OCI-M2 (cell line): ENCODE measurements around the gene PYCR2.
"Not testable (repeated sequence)": the region's sequence is repeated elsewhere in the genome, so short reads cannot be mapped to it uniquely, and the experiment has no call there.

Experiments used
- DNase-seq: peaks from one replicate; lab custom pipeline; 2025; ENCODE audit not compliant: unreplicated experiment; lab: John Stamatoyannopoulos, UW

The PYCR2 gene

DNA sequence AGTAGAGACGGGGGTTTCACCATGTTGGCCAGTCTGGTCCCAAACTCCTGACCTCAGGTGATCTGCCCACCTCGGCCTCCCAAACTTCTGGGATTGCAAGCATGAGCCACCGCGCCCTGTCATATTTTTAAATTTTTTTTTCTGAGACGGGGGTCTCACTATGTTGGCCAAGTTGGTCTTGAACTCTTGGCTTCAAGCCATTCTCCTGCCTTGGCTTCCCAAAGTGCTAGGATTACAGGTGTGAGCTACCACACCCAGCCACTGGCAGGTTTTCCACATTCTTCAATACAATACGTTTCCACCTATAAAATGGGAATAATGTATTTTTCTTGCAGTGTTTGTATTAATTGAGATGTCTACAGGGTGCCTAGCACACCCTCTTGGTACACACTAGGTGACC lies 31.7 kb downstream of the PYCR2 start:
- no peak for DNase-seq

- DNase-seq: no peak
Observed at GRCh38 chr1:225891229-225891972, 32.6 kb downstream of the PYCR2 start.

- no peak for DNase-seq
Observed at GRCh38 chr1:225890346-225891228, 33.5 kb downstream of the PYCR2 start.

GRCh38 chr1:225889743-225890142 lies 34.3 kb downstream of the PYCR2 start:
- DNase-seq: no peak

DNA sequence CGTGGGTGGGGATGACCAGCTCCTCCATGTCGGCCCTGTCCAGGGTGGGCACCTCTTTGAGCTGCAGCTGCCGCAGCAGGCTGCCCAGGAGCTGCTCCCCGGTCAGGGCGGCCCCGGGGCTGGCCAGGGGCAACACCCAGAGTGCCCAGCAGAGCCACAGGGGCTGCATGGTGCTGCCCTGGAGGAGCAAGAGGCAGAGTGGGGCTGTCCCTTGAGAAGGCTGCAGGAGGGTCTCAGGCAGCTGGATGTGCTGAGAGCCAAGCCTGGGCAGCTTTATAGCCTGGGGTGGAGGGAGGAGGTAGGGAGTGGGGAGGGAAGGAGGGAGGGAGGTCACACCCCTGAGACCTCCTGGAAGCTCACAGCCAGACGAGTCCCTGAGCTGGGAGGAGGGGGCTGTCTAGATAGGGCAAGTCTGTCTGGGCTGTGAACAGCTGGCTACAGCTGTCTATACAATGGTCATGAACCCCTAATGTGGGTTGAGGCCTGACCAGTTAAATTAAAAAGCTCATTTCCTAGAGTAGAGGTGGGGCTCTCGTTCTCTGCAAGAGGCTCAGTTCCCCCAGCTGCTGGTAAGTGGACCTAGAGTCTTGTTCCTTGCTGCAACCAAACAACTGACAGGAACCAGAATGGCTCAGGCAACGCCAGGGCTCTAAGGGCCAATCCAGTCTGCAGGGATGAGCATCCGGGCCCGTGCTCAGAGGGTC lies 35.0 kb downstream of the PYCR2 start, which contains the start of gene LEFTY1:
Gene LEFTY1 (minus strand): TSS at position 249 of the 704 bp plus-strand sequence. CDS start 80 bp downstream, at position 169.
- DNase-seq: no peak

GRCh38 chr1:225888289-225888897 lies 35.7 kb downstream of the PYCR2 start:
- DNase-seq: no peak

DNA sequence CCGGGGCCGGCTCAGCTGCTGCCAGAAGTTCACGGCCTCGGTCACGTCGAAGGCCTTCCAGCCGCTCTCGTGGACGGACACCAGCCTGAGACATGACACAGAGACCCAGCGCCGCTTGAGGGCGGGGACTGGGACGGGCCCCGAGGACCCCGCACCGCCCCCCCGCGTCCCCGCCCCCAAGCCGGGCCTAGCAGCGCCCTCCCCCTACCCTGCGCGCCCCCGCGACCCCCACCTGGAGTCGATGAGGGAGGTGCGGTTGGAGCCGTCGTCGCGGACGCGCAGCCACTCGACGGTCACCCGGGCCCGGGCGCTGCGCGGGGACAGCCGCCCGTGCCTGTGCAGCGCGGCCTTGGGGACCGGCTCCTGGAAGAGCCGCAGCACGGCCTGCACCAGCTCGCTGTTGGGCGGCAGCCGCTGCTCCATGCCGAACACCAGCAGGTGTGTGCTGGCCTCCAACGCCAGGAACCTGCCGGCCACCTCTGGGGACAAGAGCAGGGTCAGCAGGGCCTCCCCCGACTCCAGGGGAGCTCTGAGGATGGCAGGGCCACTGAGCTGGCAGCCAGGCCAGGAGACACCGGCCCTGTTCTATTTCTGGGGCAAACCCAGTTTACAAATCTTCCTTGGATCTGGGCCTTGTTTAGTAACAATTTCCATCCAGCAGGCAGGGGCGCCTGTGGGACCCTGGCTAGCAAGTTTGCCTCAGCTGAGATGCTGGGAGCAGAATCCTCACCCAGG lies 36.3 kb downstream of the PYCR2 start:
- not testable (repeated sequence) for DNase-seq

- no peak for DNase-seq
Observed at GRCh38 chr1:225887030-225887314, 37.1 kb downstream of the PYCR2 start.

GRCh38 chr1:225886159-225887029 lies 37.7 kb downstream of the PYCR2 start:
- no peak for DNase-seq

GRCh38 chr1:225885336-225885735 lies 38.7 kb downstream of the PYCR2 start:
- DNase-seq: no peak

DNA sequence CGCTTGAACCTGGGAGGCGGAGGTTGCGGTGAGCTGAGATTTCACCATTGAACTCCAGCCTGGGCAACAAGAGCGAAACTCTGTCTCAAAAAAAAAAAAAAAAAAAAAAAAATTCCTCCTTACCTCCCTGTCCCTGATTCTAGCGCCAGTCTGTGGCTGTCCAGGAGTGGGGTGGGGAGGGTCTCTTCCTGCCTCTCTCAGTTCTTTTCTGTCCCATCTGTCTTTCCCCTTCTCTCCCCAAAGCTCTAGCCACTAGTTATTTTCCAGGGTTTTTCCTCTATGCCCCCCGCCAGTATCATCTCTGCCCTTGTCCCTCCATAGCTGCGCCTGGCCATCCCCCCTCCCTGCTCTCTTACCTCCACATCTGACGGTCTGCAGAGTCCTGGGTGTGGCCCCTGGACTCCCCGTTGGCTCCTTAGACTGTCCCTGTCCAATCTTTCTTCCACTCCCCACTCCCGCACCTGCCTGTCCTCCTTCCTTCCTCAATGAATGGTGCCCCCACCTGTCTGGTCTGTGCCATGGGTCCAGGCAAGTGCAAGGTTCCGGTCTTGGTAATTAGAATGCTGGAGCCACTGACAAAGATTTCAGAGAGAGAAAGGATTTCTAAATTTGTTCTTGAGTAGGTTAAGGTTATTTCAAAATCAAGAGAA lies 40.3 kb downstream of the PYCR2 start:
- no peak for DNase-seq

GRCh38 chr1:225882694-225883615 lies 41.1 kb downstream of the PYCR2 start:
- DNase-seq: no peak

GRCh38 chr1:225881959-225882693 lies 41.9 kb downstream of the PYCR2 start, which contains the start of gene TMEM63A:
TSS of gene TMEM63A (minus strand) at chr1:225882380. CDS start at chr1:225877580, 4,800 bp downstream.
- DNase-seq: no peak

DNA sequence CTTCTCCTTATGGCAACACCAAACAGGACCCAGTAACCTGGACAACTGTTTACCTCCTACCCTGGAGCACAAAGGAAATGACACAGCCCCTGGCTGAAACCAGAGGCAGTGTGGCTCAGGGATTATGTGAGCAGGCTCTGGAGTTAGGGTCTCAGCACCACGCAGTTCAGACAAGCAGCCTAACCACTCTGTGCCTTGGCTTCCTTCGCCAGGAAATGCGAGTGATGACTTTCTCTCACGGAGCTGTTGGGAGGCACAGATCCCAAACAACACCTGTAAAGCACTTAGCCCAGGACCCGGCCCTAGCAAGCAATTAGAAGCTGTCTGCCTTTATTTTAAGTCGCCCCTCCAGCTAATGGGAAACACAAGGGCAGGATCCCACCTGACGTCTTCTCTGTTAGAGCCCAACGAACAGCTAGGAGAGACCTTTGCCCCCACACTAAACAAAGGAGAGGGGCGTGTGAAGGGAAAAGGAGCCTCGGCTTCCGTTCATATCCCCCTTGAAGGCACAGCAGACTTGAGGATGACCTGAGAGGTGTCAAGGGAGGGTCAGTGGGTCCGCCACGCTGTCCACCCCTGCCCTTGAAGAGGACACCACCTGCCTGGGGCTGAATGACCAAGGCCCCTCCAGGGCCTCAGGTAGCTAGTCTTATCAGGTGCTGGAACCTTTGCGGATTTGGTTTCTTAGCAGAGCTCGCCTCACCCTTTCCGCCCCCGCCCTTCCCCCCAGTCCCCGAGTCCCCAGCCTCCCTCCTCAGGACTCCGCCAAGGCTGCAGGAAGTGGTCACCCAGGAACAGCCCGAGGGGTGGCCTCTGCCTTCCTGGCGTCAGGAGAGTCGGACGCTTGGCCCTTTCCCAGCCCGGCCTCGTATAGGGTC lies 42.7 kb downstream of the PYCR2 start:
- no peak for DNase-seq

DNA sequence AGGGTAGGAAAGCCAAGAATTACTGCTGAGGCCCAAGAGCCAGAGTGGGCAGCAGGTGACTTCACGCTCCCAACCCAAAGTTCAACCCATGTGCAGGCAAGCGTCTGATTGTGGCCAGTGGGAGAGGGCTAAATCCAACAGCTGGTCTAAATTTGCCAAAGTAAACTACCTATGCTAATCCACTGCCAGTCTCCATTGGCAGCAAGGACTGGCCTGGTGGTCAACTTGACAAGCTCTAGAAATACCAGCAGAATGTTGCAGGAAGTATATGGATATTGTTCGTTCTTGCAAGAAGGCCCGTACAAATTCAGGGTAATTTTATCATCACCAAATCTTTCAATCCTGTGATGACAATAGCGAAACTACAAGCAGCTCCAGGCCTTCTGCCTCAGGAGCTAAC lies 43.4 kb downstream of the PYCR2 start:
- DNase-seq: no peak

GRCh38 chr1:225880222-225880588 lies 43.8 kb downstream of the PYCR2 start:
- no peak for DNase-seq
